Measurements from ENCODE around the gene LY6G5B. TPM values are rescaled to one million over a fixed set of nuclear protein-coding genes. Genes with fewer than 3 reads are reported as not detected.

Gene LY6G5B
- total and polyA plus RNA-seq, 2 donors (not counting 1 experiment from before 2014, with no cell fraction given) = 28.4 to 44.2 TPM

DNA sequence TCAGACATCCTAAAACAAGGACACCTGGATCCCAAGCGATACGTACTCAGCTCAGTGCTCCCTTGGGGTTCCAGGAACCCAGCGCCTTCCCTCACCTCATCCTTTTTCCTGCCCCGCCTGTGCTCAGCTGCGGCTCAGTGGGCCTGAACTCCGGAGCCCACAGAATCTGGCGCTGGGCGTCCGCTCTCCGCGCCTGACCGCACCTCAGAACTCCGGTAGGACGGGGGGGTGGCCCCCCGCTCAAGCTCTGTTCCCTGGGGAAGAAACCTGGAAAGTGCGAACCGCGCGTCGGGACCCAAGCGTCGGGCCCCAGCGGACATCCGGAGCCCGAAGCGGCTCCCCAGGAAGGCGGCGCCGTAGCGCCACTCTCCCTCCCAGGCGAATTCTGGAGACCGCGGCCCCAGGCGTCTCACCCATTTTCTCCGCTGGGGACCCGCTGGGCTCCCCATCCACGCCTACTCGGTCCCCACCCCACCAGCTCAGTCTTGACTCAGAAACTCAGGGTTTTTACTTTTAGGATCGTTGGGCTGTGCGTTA, 11.4 kb downstream of the LY6G5B start:
- peak overlapping the region; percentile 99 for H3K4me2 ChIP-seq (replicated peaks; ENCODE audit: low read depth, low read length, poor library complexity, severe bottlenecking)
- POLR2A ChIA-PET = interaction anchor here (0.5 to 1.5 kb wide), 5 partner anchors 16 to 181 kb away, joined by 3 to 10 read pairs (median 3); partner anchors contain the start of genes ABHD16A and NEU1
- H2AFZ ChIP-seq (ENCODE audit: insufficient read depth, low read depth, low read length, poor library complexity, severe bottlenecking) = peak overlapping the region; percentile 80
- peaks cover 19 to 38% of the 10 kb centered on the region in 2 donors for H3K4me1 ChIP-seq (ENCODE audit: control insufficient read depth in 2 of 2, insufficient read depth in 2 of 2, low read length in 2 of 2)
- Mint-ChIP-seq H3K27ac (peak overlapping the region; percentile 57), H3K4me3 (peak overlapping the region; percentile 88), H3K4me1 (peaks cover 43% of the 10 kb centered on the region), H3K9me3 (ENCODE audit: insufficient read depth) (no peaks in the 10 kb centered on the region), H3K27me3 (no peaks in the 10 kb centered on the region)
- peak overlapping the region; percentile 44 to 69 (median 53) for H3K4me3 ChIP-seq (ENCODE audit: control extremely low read depth in 1 of 5, extremely low read depth in 1 of 5, insufficient read depth in 1 of 5, low read depth in 2 of 5, low read length in 4 of 5)
- H4K20me1 ChIP-seq (ENCODE audit: control insufficient read depth, insufficient read depth, low read length, poor library complexity, severe bottlenecking) = no peaks in the 10 kb centered on the region
- intact Hi-C loops (cut with micrococcal nuclease) = loop anchor here (1.0 to 2.0 kb wide), 4 partner anchors 22 to 272 kb away; partner anchors contain the start of gene ABHD16A
- no peaks in the 10 kb centered on the region for H3K27me3 ChIP-seq (replicated peaks in 1 of 4; ENCODE audit: control extremely low read depth in 1 of 4, control insufficient read depth in 3 of 4, insufficient read depth in 4 of 4, low read length in 3 of 4)
- ATAC-seq (ENCODE audit: low read depth) (peak; percentile 48), DNase-seq (peak; percentile 63)
- H3K9me3 ChIP-seq (ENCODE audit: control extremely low read depth in 1 of 3, control insufficient read depth in 2 of 3, insufficient read depth in 1 of 3, low read length in 2 of 3) = no peaks in the 10 kb centered on the region
- peaks cover 0 to 7% of the 10 kb centered on the region in 2 experiments for H3K36me3 ChIP-seq (replicated peaks in 1 of 2; ENCODE audit: control extremely low read depth in 1 of 2, control insufficient read depth in 1 of 2, extremely low read depth in 1 of 2, insufficient read depth in 2 of 2, low read length in 1 of 2)
- CTCF ChIA-PET = interaction anchor here (0.6 to 2.3 kb wide), 18 partner anchors 10 to 498 kb away, joined by 3 to 57 read pairs (median 4); partner anchors contain the start of genes ABHD16A, HSPA1A, HSPA1L and LSM2
- peak overlapping the region; percentile 77 for H3K9ac ChIP-seq (ENCODE audit: low read length)
- TF ChIP-seq, protein P1, sequence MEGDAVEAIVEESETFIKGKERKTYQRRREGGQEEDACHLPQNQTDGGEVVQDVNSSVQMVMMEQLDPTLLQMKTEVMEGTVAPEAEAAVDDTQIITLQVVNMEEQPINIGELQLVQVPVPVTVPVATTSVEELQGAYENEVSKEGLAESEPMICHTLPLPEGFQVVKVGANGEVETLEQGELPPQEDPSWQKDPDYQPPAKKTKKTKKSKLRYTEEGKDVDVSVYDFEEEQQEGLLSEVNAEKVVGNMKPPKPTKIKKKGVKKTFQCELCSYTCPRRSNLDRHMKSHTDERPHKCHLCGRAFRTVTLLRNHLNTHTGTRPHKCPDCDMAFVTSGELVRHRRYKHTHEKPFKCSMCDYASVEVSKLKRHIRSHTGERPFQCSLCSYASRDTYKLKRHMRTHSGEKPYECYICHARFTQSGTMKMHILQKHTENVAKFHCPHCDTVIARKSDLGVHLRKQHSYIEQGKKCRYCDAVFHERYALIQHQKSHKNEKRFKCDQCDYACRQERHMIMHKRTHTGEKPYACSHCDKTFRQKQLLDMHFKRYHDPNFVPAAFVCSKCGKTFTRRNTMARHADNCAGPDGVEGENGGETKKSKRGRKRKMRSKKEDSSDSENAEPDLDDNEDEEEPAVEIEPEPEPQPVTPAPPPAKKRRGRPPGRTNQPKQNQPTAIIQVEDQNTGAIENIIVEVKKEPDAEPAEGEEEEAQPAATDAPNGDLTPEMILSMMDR (IDR thresholded peaks at IDR 0.05) = no peak
- no peak for TF ChIP-seq EZH2 (IDR thresholded peaks at IDR 0.05; ENCODE audit: borderline replicate concordance, insufficient read depth, low read depth, low read length, poor library complexity, severe bottlenecking)
- H3K79me2 ChIP-seq (ENCODE audit: control insufficient read depth, insufficient read depth, low read length) = no peaks in the 10 kb centered on the region
- WGBS (ENCODE audit: insufficient coverage) = 0% methylated on average over 37 of the region's 40 CpGs
- peak overlapping the region in 1 of 2 donors; percentile 50 for H3K27ac ChIP-seq (ENCODE audit: low read length in 2 of 2)

DNA sequence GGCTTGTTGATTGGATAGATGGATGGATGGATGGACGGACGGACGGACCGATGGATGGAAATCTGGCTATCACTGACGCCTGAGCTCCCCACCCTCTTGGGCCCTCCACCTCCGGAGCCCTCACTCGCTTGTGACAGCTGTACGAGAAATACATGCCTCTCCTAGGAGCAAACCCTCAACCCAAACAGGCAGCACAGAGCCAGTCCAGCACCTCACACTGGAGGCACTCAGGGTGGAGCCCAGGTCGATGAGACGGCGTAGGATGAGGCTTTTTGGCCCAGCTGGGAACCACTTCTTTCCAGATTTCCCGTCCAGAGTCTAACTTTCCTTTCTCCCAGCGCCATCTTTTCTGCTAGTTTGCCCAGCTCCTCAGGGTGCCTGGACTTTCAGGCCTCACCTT, 13.8 kb downstream of the LY6G5B start:
- Histone ChIP-seq H4K20me1 (ENCODE audit: control insufficient read depth, insufficient read depth, low read length, poor library complexity, severe bottlenecking) (no peaks in the 10 kb centered on the region), H2AFZ (ENCODE audit: insufficient read depth, low read depth, low read length, poor library complexity, severe bottlenecking) (no peak overlapping the region), H3K4me1 (ENCODE audit: control insufficient read depth in 2 of 2, insufficient read depth in 2 of 2, low read length in 2 of 2) (peaks cover 13 to 31% of the 10 kb centered on the region in 2 donors), H3K4me2 (replicated peaks; ENCODE audit: low read depth, low read length, poor library complexity, severe bottlenecking) (no peak overlapping the region), H3K79me2 (ENCODE audit: control insufficient read depth, insufficient read depth, low read length) (no peaks in the 10 kb centered on the region), H3K9me3 (ENCODE audit: control extremely low read depth in 1 of 3, control insufficient read depth in 2 of 3, insufficient read depth in 1 of 3, low read length in 2 of 3) (no peaks in the 10 kb centered on the region), H3K4me3 (ENCODE audit: control extremely low read depth in 1 of 5, extremely low read depth in 1 of 5, insufficient read depth in 1 of 5, low read depth in 2 of 5, low read length in 4 of 5) (no peak overlapping the region), H3K9ac (ENCODE audit: low read length) (no peak overlapping the region), H3K27ac (ENCODE audit: low read length in 2 of 2) (no peak overlapping the region), H3K27me3 (replicated peaks in 1 of 4; ENCODE audit: control extremely low read depth in 1 of 4, control insufficient read depth in 3 of 4, insufficient read depth in 4 of 4, low read length in 3 of 4) (no peaks in the 10 kb centered on the region), H3K36me3 (replicated peaks in 1 of 2; ENCODE audit: control extremely low read depth in 1 of 2, control insufficient read depth in 1 of 2, extremely low read depth in 1 of 2, insufficient read depth in 2 of 2, low read length in 1 of 2) (peaks cover 0 to 31% of the 10 kb centered on the region in 2 experiments)
- ATAC-seq (ENCODE audit: low read depth) = no peak
- 99% methylated on average over 8 of the region's 13 CpGs for WGBS (ENCODE audit: insufficient coverage)
- no peak overlapping the region for H3K4me3 Mint-ChIP-seq
- no peak for TF ChIP-seq EZH2 (IDR thresholded peaks at IDR 0.05; ENCODE audit: borderline replicate concordance, insufficient read depth, low read depth, low read length, poor library complexity, severe bottlenecking)
- TF ChIP-seq, protein P1 (IDR thresholded peaks at IDR 0.05) = no peak
- peak overlapping the region; percentile 59 for H3K27ac Mint-ChIP-seq
- no peaks in the 10 kb centered on the region for H3K9me3 Mint-ChIP-seq (ENCODE audit: insufficient read depth)
- POLR2A ChIA-PET = interaction anchor here (1.0 kb wide), 1 partner anchor 22 kb away, joined by 3 read pairs; no protein-coding TSS in a partner anchor
- CTCF ChIA-PET = interaction anchor here (0.6 to 1.8 kb wide), 4 partner anchors 40 to 146 kb away, joined by 3 to 9 read pairs (median 4); partner anchors contain the start of gene MPIG6B
- H3K27me3 Mint-ChIP-seq = no peaks in the 10 kb centered on the region
- no peak for DNase-seq
- peaks cover 25% of the 10 kb centered on the region for H3K4me1 Mint-ChIP-seq
- intact Hi-C loops (cut with micrococcal nuclease) = no loop called here
